Neural cell (in vitro differentiated cells): Measurements from ENCODE around the gene ACOT6. TPM values are rescaled to one million over a fixed set of nuclear protein-coding genes. Genes with fewer than 3 reads are reported as not detected.

Experiments used
- H2AFZ ChIP-seq: fragments of 200-600, 300-800 bp; sonication (generic), shearing (Covaris generic); 2 replicates; pipeline ENCODE4 v1.6.0; 2014; ENCODE audit warnings: low read depth, mild to moderate bottlenecking, antibody characterized with exemption, low read length, moderate library complexity
- H3F3A ChIP-seq: fragments of 200-600 bp; shearing (Covaris generic); 2 replicates; pipeline ENCODE4 v1.6.1; 2016; ENCODE audit warnings: mild to moderate bottlenecking, moderate library complexity, mixed read lengths, antibody characterized with exemption, low read length; ENCODE audit not compliant: insufficient read depth, poor library complexity, severe bottlenecking
- H3K27ac ChIP-seq: fragments of 200-600, 300-800 bp; sonication (generic), shearing (Covaris generic); 2 replicates; pipeline ENCODE4 v1.5.1; 2014; ENCODE audit warnings: mild to moderate bottlenecking, low read length, moderate library complexity
- H3K27me3 ChIP-seq: fragments of 300-800, 200-600 bp; sonication (generic), shearing (Covaris generic); 2 replicates; pipeline ENCODE4 v1.6.0; 2014; ENCODE audit warnings: mild to moderate bottlenecking, low read depth, low read length, moderate library complexity; ENCODE audit not compliant: insufficient read depth
- H3K36me3 ChIP-seq: fragments of 300-800, 200-600 bp; sonication (generic), shearing (Covaris generic); 2 replicates; pipeline ENCODE4 v1.5.1; 2014; ENCODE audit warnings: mild to moderate bottlenecking, antibody characterized with exemption, low read length, moderate library complexity; ENCODE audit not compliant: insufficient read depth
- H3K4me2 ChIP-seq: fragments of 300-800, 200-600 bp; sonication (generic), shearing (Covaris generic); 2 replicates; pipeline ENCODE4 v1.6.0; 2014; ENCODE audit warnings: mild to moderate bottlenecking, low read length
- H3K4me3 ChIP-seq: fragments of 300-800, 200-600 bp; sonication (generic), shearing (Covaris generic); 2 replicates; pipeline ENCODE4 v1.5.1; 2014; ENCODE audit warnings: mild to moderate bottlenecking, low read length, moderate library complexity
- H3K79me2 ChIP-seq: fragments of 200-600 bp; shearing (Covaris generic); replicated peaks from 2 replicates; pipeline ENCODE4 v1.6.0; 2014; ENCODE audit warnings: mild to moderate bottlenecking, low read length, moderate library complexity; ENCODE audit not compliant: insufficient read depth
- H3K9ac ChIP-seq: fragments of 300-800, 200-600 bp; sonication (generic), shearing (Covaris generic); 2 replicates; pipeline ENCODE4 v1.6.1; 2016; ENCODE audit warnings: mild to moderate bottlenecking, low read length, mixed read lengths
- H3K9me2 ChIP-seq: fragments of 200-600 bp; shearing (Covaris generic); 2 replicates; pipeline ENCODE4 v1.6.1; 2016; ENCODE audit warnings: mild to moderate bottlenecking, low read length, mixed read lengths; ENCODE audit not compliant: insufficient read depth
- H3K9me3 ChIP-seq: fragments of 200-600, 300-800 bp; sonication (generic), shearing (Covaris generic); 2 replicates; pipeline ENCODE4 v1.6.1; 2016; ENCODE audit warnings: mild to moderate bottlenecking, mixed run types, low read length, moderate library complexity, mixed read lengths
- H4K20me1 ChIP-seq: fragments of 200-600 bp; shearing (Covaris generic); 2 replicates; pipeline ENCODE4 v1.6.1; 2016; ENCODE audit warnings: mild to moderate bottlenecking, mixed run types; ENCODE audit not compliant: insufficient read depth
- EP300 ChIP-seq: fragments of 450-650 bp; conservative IDR thresholded peaks from 2 replicates; pipeline ENCODE4 v1.6.1; 2014; ENCODE audit warnings: antibody characterized with exemption, mild to moderate bottlenecking, moderate library complexity; ENCODE audit not compliant: poor library complexity, severe bottlenecking
- EZH2 ChIP-seq: fragments of 200-600, 300-800 bp; shearing (Covaris generic), sonication (generic); IDR thresholded peaks from 2 replicates; pipeline ENCODE4 v1.6.1; 2014; ENCODE audit warnings: antibody characterized with exemption, low read length, borderline replicate concordance, mild to moderate bottlenecking; ENCODE audit not compliant: insufficient read depth, poor library complexity, severe bottlenecking
- MXI1 ChIP-seq: fragments of 450-650 bp; conservative IDR thresholded peaks from 2 replicates; pipeline ENCODE4 v1.6.1; 2014; ENCODE audit warnings: antibody characterized with exemption, mild to moderate bottlenecking; ENCODE audit not compliant: poor library complexity, severe bottlenecking
- POLR2AphosphoS5 ChIP-seq: IDR thresholded peaks from 2 replicates; pipeline ENCODE4 v1.6.1; 2012
- RAD21 ChIP-seq: fragments of 450-650 bp; conservative IDR thresholded peaks from 2 replicates; pipeline ENCODE4 v1.6.1; 2014; ENCODE audit warnings: antibody characterized with exemption, mild to moderate bottlenecking, moderate library complexity
- SMC3 ChIP-seq: fragments of 450-650 bp; conservative IDR thresholded peaks from 2 replicates; pipeline ENCODE4 v1.6.1; 2014; ENCODE audit warnings: antibody characterized with exemption, mild to moderate bottlenecking, moderate library complexity; ENCODE audit not compliant: poor library complexity
- TAF1 ChIP-seq: IDR thresholded peaks from 2 replicates; pipeline ENCODE4 v1.6.1; 2012; ENCODE audit warnings: low read depth
- polyA plus RNA-seq: library from polyadenylated mRNA; depleted of rRNA; stranded (reverse); fragments of >200 nt; gene quantifications from 2 replicates; pipeline ENCODE4 v1.2.3, GENCODE V29; 2014
- TF ChIP-seq, protein P1 (sequence below): IDR thresholded peaks from 2 replicates; pipeline ENCODE4 v1.6.1; 2012; ENCODE audit warnings: borderline replicate concordance
- TF ChIP-seq, protein P2 (sequence below): fragments of 450-650 bp; IDR thresholded peaks from 2 replicates; pipeline ENCODE4 v1.5.1; 2014; ENCODE audit warnings: antibody characterized with exemption, mild to moderate bottlenecking, moderate library complexity; ENCODE audit not compliant: poor library complexity, severe bottlenecking

Gene ACOT6
- polyA plus RNA-seq, 1 donor from 2014 or later = not detected

GRCh38 chr14:73606271-73606670 is 6.0 kb upstream of the ACOT6 start:
- H3F3A ChIP-seq = no peaks in the 10 kb centered on the region
- H3K4me2 ChIP-seq = no peak overlapping the region
- no peak overlapping the region for H3K9ac ChIP-seq
- no peak overlapping the region for H3K27ac ChIP-seq
- no peak overlapping the region for H3K4me3 ChIP-seq
- no peaks in the 10 kb centered on the region for H3K79me2 ChIP-seq
- no peaks in the 10 kb centered on the region for H3K9me2 ChIP-seq
- H3K9me3 ChIP-seq = no peaks in the 10 kb centered on the region
- no peak overlapping the region for H2AFZ ChIP-seq
- H3K27me3 ChIP-seq = no peaks in the 10 kb centered on the region
- no peaks in the 10 kb centered on the region for H4K20me1 ChIP-seq
- H3K36me3 ChIP-seq = no peaks in the 10 kb centered on the region
- no peak for TF ChIP-seq RAD21
- TF ChIP-seq SMC3 = no peak
- no peak for TF ChIP-seq POLR2AphosphoS5
- TF ChIP-seq EP300 = no peak
- TF ChIP-seq, protein P1, sequence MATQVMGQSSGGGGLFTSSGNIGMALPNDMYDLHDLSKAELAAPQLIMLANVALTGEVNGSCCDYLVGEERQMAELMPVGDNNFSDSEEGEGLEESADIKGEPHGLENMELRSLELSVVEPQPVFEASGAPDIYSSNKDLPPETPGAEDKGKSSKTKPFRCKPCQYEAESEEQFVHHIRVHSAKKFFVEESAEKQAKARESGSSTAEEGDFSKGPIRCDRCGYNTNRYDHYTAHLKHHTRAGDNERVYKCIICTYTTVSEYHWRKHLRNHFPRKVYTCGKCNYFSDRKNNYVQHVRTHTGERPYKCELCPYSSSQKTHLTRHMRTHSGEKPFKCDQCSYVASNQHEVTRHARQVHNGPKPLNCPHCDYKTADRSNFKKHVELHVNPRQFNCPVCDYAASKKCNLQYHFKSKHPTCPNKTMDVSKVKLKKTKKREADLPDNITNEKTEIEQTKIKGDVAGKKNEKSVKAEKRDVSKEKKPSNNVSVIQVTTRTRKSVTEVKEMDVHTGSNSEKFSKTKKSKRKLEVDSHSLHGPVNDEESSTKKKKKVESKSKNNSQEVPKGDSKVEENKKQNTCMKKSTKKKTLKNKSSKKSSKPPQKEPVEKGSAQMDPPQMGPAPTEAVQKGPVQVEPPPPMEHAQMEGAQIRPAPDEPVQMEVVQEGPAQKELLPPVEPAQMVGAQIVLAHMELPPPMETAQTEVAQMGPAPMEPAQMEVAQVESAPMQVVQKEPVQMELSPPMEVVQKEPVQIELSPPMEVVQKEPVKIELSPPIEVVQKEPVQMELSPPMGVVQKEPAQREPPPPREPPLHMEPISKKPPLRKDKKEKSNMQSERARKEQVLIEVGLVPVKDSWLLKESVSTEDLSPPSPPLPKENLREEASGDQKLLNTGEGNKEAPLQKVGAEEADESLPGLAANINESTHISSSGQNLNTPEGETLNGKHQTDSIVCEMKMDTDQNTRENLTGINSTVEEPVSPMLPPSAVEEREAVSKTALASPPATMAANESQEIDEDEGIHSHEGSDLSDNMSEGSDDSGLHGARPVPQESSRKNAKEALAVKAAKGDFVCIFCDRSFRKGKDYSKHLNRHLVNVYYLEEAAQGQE = no peak
- TF ChIP-seq MXI1 = no peak
- TF ChIP-seq, protein P2, sequence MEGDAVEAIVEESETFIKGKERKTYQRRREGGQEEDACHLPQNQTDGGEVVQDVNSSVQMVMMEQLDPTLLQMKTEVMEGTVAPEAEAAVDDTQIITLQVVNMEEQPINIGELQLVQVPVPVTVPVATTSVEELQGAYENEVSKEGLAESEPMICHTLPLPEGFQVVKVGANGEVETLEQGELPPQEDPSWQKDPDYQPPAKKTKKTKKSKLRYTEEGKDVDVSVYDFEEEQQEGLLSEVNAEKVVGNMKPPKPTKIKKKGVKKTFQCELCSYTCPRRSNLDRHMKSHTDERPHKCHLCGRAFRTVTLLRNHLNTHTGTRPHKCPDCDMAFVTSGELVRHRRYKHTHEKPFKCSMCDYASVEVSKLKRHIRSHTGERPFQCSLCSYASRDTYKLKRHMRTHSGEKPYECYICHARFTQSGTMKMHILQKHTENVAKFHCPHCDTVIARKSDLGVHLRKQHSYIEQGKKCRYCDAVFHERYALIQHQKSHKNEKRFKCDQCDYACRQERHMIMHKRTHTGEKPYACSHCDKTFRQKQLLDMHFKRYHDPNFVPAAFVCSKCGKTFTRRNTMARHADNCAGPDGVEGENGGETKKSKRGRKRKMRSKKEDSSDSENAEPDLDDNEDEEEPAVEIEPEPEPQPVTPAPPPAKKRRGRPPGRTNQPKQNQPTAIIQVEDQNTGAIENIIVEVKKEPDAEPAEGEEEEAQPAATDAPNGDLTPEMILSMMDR = no peak
- no peak for TF ChIP-seq EZH2
- no peak for TF ChIP-seq TAF1

GRCh38 chr14:73607241-73607640 is 5.1 kb upstream of the ACOT6 start:
- no peaks in the 10 kb centered on the region for H3K36me3 ChIP-seq
- H3K9me3 ChIP-seq = no peaks in the 10 kb centered on the region
- no peak overlapping the region for H3K9ac ChIP-seq
- H3F3A ChIP-seq = no peaks in the 10 kb centered on the region
- no peaks in the 10 kb centered on the region for H4K20me1 ChIP-seq
- H3K4me2 ChIP-seq = no peak overlapping the region
- H3K27ac ChIP-seq = no peak overlapping the region
- no peak overlapping the region for H3K4me3 ChIP-seq
- TF ChIP-seq SMC3 (no peak), TAF1 (no peak), POLR2AphosphoS5 (no peak), RAD21 (no peak)
- H3K79me2 ChIP-seq = no peaks in the 10 kb centered on the region
- H2AFZ ChIP-seq = no peak overlapping the region
- H3K27me3 ChIP-seq = no peaks in the 10 kb centered on the region
- H3K9me2 ChIP-seq = no peaks in the 10 kb centered on the region

DNA sequence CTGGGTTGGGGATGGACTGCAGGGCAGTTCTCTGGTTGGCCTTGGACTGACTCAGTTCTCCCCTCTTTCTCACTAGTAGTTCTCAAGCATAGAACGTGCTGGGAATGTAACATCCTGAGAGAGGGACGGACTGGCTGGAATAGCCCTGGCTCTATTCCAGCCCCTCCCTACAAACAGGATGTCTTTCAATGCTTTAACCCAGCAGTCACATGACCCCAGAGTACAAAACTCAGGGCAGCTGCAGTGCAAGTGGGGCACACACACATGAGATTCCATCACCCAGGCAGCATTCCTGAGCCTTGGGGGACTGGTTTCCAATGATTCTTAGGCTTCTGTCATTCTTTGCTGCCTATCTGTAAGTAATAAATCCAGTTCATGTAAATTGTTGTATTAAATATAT is 1.6 kb upstream of the ACOT6 start:
- TF ChIP-seq SMC3 (no peak), RAD21 (no peak), TAF1 (no peak), EZH2 (no peak)
- TF ChIP-seq, protein P2 = no peak
- TF ChIP-seq, protein P1 = no peak
- H3K27me3 ChIP-seq = peaks cover 9% of the 10 kb centered on the region
- no peaks in the 10 kb centered on the region for H3K36me3 ChIP-seq
- no peaks in the 10 kb centered on the region for H4K20me1 ChIP-seq
- no peak overlapping the region for H3K4me3 ChIP-seq
- no peak overlapping the region for H2AFZ ChIP-seq
- no peak overlapping the region for H3K9ac ChIP-seq
- no peaks in the 10 kb centered on the region for H3K9me2 ChIP-seq
- no peaks in the 10 kb centered on the region for H3K9me3 ChIP-seq
- no peak overlapping the region for H3K27ac ChIP-seq
- no peak overlapping the region for H3K4me2 ChIP-seq
- no peaks in the 10 kb centered on the region for H3K79me2 ChIP-seq
- no peaks in the 10 kb centered on the region for H3F3A ChIP-seq
